Measurements from ENCODE around the gene DERL2.
A peak's percentile ranks its signal among the peaks of the same experiment; 100 is the strongest.

DERL2 gene

GRCh38 chr17:5500589-5501391 is 14.8 kb upstream of the DERL2 start:
- FAIRE-seq, result no peak

- no peak for FAIRE-seq
Measured at GRCh38 chr17:5500247-5500588, 14.2 kb upstream of the DERL2 start.

DNA sequence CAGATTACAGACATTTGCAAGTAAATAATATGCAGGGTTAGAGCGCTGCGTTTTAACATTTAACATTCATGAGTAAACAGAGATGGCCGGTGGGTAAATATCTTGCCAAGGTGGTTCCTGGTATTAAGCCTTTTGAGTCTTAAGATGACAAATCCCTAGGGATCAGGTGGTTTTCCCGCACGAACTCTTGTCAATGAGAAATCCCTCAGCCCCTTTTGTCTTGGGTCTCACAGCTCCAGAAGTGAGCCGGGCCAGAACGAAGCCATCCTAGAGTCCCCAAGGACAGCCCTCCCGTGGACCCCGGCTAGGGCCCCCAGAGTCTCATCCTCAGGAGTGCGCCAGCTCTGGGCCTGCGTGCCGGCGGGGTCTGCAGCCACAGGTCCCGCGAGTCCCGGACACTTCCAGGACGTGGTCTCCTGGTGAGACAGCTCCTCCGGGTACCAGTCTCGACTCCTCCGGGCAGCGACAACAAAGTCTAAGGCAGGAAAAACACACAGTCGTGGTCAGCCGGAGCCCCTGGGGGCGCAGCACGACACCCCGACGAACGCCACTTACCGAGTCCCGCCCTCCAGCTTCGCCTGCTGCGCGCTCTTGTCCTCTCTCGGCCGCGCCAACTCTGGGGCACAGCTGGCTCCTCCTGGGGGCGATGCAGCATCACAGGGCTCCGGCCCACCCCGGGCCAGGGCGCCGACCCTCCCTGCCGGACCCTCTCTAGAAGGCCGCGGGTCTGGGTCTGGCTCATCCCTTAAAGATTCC is 13.7 kb upstream of the DERL2 start:
- no peak for FAIRE-seq

DNA sequence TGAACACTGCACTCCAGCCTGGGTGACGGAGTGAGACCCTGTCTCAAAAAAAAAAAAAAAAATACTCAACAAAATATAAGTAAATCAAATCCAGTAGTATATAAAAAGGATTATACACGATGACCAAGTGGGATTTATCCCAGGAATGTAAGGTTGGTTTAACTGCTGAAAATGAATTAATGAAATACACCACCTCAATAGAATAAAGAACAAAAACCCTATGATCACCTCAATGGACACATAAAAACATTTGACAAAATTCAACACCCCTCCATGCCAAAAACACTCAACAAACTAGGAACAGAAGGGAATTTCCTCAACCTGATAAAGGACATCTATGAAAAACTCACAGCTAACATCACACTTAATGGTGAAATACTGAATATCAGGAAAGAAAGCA is 7.0 kb upstream of the DERL2 start:
- FAIRE-seq, result no peak

DNA sequence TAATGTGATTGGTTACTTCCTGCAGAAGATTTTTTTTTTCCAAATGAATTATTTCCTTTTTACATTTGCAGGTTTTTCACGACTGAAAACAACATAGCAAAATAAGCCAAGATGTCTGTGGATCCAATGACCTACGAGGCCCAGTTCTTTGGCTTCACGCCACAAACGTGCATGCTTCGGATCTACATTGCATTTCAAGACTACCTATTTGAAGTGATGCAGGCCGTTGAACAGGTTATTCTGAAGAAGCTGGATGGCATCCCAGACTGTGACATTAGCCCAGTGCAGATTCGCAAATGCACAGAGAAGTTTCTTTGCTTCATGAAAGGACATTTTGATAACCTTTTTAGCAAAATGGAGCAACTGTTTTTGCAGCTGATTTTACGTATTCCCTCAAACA is 2.8 kb upstream of the DERL2 start:
- no peak for FAIRE-seq

- peak; percentile 91 for FAIRE-seq
Measured at GRCh38 chr17:5486206-5487124, 487 bp upstream of the DERL2 start, which contains the start of gene MIS12. Gene MIS12, plus strand, starts transcription at chr17:5486566. Its CDS starts 2,297 bp downstream, at chr17:5488863.

- no peak for FAIRE-seq
Measured at GRCh38 chr17:5481451-5481850, 4.5 kb downstream of the DERL2 start.

DNA sequence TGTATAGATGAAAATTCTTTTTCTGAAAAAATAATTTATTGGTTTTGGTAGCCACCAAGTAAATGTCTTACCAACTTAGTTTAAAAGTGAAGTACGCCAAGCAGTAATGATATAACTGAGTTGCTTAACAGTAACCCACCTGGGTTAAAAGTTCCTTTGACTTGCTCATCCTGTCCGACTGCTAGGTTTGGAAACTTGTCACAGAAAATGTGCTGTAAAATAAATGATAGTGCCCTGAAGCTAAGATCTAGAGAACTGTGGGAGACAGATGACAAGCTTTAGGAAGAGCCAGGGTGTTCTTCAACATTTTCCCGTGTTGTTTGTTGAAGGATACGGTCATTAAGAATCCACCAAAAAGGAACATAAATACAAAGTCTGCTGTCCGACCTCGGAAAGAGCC is 5.0 kb downstream of the DERL2 start:
- FAIRE-seq, result no peak

DNA sequence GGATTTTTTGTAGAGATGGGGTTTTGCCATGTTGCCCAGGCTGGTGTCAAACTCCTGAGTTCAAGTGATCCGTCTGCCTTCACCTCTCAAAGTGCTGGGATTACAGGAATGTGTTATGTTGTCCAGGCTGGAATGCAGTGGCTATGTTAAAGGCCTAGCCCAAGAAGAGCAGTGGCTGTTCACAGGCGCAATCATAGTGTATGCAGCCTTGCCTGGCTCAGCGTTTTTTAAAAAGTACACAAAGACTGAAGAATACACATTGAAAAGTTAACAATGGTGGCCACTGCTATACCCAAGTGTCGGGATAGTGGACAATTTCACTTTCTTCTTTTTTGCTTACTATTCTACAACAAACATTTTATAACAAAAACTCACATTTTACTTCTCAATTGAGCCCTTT is 7.0 kb downstream of the DERL2 start:
- no peak for FAIRE-seq

- FAIRE-seq, result no peak
Measured at GRCh38 chr17:5473906-5474305, 12.1 kb downstream of the DERL2 start.

- FAIRE-seq, result no peak
Measured at GRCh38 chr17:5472511-5472910, 13.5 kb downstream of the DERL2 start.

GRCh38 chr17:5468075-5468473 is 17.9 kb downstream of the DERL2 start:
- no peak for FAIRE-seq

GRCh38 chr17:5467416-5467815 is 18.6 kb downstream of the DERL2 start:
- no peak for FAIRE-seq

- FAIRE-seq, result no peak
Measured at GRCh38 chr17:5466295-5466694, 19.7 kb downstream of the DERL2 start.

GRCh38 chr17:5464717-5465507 is 21.1 kb downstream of the DERL2 start:
- no peak for FAIRE-seq

GRCh38 chr17:5446786-5447185 is 39.2 kb downstream of the DERL2 start:
- FAIRE-seq, result no peak

- no peak for FAIRE-seq
Measured at GRCh38 chr17:5444209-5444608, 41.8 kb downstream of the DERL2 start.

DNA sequence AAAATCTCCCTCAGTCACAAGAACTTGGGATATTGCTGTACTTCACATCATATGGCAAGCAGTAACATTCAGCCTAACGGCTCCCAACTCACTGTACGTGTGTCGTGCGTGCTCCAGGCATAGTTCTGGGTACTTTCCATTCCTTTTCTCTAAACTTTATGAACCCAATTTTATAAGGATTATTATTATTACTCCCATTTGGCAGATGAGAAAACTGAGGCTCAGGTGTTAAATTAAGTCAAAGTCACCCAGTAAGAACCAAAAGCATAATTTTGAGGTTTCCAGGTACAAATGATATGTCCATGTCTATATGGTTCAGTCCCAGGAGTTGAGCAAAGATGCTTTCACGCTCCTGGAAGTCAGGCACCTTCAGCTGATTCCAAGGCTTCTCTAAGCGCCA is 42.2 kb downstream of the DERL2 start:
- FAIRE-seq, result no peak

GRCh38 chr17:5439446-5439764 is 46.6 kb downstream of the DERL2 start:
- FAIRE-seq, result no peak

DNA sequence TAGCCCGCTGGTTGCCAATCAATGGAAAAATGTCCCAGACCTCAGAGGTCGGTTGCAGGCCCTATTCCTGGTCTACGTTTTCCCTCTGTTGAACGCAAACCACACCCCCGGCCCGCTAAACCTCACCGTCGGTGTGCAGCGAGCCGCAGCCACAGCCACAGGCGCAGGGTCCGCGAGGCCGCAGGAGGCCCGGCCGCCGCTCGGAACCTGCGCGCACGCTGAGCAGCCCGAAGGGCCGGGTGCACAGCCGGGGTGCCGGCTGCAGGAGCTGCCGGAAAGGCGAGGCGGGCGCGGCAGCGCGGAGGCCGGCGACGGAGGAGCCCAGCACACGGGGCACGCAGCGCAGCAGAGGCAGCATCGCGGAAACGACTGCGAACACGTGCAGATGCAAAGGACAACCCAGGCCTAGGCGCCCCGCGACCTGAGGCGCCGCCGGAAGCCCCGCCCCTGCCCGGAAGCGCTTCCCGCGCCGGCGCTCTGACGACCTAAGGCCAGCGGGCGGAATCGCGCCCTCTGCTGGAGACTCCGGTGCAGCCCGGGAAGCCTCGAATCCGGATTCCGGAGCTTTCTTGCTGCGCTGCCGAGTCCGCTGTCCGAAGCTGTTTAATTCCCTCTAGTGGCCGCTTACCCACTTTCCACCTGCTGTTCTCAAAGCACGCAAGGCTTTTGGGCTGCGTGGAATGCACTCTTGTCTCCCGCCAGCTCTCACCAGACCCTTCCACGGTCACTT is 47.1 kb downstream of the DERL2 start, which contains the start of gene C1QBP:
TSS of gene C1QBP (minus strand) at position 440 of the 730 bp plus-strand sequence. CDS start at position 358, 82 bp downstream.
- peak; percentile 14 for FAIRE-seq

DNA sequence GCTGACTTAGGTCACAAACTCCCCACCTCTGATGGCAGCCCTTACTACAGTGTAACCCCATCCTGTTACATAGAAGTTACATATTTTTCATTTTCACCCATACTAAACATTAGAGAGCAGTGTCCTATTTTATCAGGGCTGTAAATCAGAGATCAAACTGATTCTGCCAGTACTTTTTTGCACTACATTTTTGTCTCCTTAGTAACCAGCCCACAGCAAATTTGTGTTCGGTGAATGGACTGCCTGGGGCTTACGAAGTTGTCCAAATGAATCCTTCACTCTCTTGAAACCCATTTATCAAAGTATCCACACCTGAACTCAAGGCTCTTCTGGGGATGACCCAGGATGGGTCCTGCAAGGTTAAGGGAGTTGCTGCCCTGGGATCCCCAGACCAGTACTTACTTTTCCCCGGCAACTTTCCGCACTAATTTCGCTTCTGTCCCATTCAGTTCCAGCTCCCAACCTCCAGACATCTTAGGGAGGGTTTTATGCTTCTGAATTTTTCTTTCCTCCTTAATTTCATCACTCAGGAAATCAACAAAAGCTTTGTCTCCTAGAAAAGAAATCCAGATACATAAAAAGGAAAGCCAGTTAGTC is 48.2 kb downstream of the DERL2 start:
- FAIRE-seq, result no peak
